ENCODE data around the gene BBLN. TPM values are rescaled to one million over a fixed set of nuclear protein-coding genes. Genes with fewer than 3 reads are reported as not detected.

BBLN gene
- total and polyA plus RNA-seq, 2 donors (not counting 1 experiment from before 2014, with no cell fraction given): 44.3 to 148 TPM

DNA sequence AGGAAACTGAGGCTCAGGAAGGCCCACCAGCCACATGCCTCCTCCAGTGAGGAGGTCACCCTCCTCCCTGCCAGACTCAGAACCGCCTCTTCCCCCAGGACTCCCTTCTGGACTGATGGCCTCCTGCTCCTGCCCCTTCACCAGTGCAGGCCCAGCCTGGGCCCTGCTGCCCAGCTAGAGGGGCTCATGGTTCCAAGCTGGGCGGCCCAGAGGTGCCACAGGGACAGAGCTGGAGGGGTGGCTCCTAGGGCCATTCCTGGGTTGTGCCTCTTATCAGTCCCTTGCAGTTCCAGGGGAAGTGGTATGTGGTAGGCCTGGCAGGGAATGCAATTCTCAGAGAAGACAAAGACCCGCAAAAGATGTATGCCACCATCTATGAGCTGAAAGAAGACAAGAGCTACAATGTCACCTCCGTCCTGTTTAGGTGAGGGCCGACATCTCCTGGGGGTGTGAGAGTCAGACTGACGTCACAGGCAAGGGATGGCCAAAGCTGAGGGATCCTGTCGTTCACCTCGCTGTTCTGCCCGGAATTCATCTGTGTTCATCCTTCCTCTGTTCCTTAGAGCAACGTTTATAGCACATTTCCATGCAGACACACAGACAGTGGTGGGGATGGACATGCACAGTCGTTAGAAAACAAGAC is 10.0 kb upstream of the BBLN start:
- ATAC-seq (ENCODE audit: low read depth) (no peak), DNase-seq (no peak)
- H2AFZ ChIP-seq (ENCODE audit: insufficient read depth, low read depth, low read length, poor library complexity, severe bottlenecking): no peak overlapping the region
- Mint-ChIP-seq H3K4me1 (no peaks in the 10 kb centered on the region), H3K9me3 (ENCODE audit: insufficient read depth) (no peaks in the 10 kb centered on the region), H3K27me3 (peaks cover 7% of the 10 kb centered on the region), H3K4me3 (no peak overlapping the region), H3K27ac (no peak overlapping the region)
- no peaks in the 10 kb centered on the region for H3K27me3 ChIP-seq (replicated peaks in 1 of 4; ENCODE audit: control extremely low read depth in 1 of 4, control insufficient read depth in 3 of 4, insufficient read depth in 4 of 4, low read length in 3 of 4)
- TF ChIP-seq, protein P1, sequence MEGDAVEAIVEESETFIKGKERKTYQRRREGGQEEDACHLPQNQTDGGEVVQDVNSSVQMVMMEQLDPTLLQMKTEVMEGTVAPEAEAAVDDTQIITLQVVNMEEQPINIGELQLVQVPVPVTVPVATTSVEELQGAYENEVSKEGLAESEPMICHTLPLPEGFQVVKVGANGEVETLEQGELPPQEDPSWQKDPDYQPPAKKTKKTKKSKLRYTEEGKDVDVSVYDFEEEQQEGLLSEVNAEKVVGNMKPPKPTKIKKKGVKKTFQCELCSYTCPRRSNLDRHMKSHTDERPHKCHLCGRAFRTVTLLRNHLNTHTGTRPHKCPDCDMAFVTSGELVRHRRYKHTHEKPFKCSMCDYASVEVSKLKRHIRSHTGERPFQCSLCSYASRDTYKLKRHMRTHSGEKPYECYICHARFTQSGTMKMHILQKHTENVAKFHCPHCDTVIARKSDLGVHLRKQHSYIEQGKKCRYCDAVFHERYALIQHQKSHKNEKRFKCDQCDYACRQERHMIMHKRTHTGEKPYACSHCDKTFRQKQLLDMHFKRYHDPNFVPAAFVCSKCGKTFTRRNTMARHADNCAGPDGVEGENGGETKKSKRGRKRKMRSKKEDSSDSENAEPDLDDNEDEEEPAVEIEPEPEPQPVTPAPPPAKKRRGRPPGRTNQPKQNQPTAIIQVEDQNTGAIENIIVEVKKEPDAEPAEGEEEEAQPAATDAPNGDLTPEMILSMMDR (IDR thresholded peaks at IDR 0.05): no peak
- intact Hi-C loops (cut with micrococcal nuclease): no loop called here
- H4K20me1 ChIP-seq (ENCODE audit: control insufficient read depth, insufficient read depth, low read length, poor library complexity, severe bottlenecking): no peaks in the 10 kb centered on the region
- POLR2A ChIA-PET: no interaction called here
- CTCF ChIA-PET: interaction anchor here (1.6 kb wide), 1 partner anchor 32 kb away, joined by 4 read pairs; no protein-coding TSS in a partner anchor
- H3K4me3 ChIP-seq (ENCODE audit: control extremely low read depth in 1 of 5, extremely low read depth in 1 of 5, insufficient read depth in 1 of 5, low read depth in 2 of 5, low read length in 4 of 5): no peak overlapping the region
- H3K79me2 ChIP-seq (ENCODE audit: control insufficient read depth, insufficient read depth, low read length): no peaks in the 10 kb centered on the region
- no peaks in the 10 kb centered on the region for H3K4me1 ChIP-seq (ENCODE audit: control insufficient read depth in 2 of 2, insufficient read depth in 2 of 2, low read length in 2 of 2)
- H3K4me2 ChIP-seq (replicated peaks; ENCODE audit: low read depth, low read length, poor library complexity, severe bottlenecking): no peak overlapping the region
- 62% methylated on average over 10 of the region's 11 CpGs for WGBS (ENCODE audit: insufficient coverage)
- H3K9ac ChIP-seq (ENCODE audit: low read length): no peak overlapping the region
- H3K36me3 ChIP-seq (replicated peaks in 1 of 2; ENCODE audit: control extremely low read depth in 1 of 2, control insufficient read depth in 1 of 2, extremely low read depth in 1 of 2, insufficient read depth in 2 of 2, low read length in 1 of 2): no peaks in the 10 kb centered on the region
- H3K27ac ChIP-seq (ENCODE audit: low read length in 2 of 2): no peak overlapping the region
- no peaks in the 10 kb centered on the region for H3K9me3 ChIP-seq (ENCODE audit: control extremely low read depth in 1 of 3, control insufficient read depth in 2 of 3, insufficient read depth in 1 of 3, low read length in 2 of 3)

DNA sequence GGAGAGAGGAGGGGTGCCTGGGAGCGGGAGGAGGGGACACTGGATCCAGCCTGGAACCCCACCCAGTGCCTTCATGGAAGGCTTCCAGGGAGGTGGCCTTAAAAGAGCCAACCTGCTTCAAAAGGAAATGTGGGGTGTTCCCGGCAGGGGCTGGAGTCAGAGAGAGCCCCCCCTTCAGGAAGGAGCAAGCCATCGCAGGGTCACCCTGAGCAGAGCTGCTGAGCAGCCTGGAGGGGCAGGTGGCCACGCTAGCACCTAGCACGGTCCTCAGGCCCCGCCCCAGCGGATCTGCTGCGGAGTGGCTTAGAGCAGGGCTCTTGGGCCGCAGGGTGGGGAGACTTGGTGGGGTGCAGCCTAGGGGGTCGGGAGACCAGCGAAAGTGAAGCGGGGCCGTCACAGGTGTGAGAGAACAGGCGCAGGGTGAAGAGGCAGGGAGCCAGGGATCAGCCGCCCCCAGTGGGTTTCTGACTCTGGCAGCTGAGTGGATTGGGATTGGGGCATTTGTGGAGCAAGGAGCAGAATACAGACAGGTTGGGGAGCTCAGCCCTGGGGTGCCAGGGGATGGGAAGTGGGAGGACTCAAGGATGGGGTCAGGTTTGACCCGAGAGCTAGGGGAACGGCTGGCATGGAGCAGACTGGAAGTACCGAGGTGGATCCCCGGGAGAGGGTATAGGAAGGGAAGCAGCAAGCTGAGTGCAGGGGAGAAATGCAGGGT is 9.3 kb upstream of the BBLN start:
- ChIA-PET POLR2A (no interaction called here), CTCF (interaction anchor here (1.6 kb wide), 1 partner anchor 33 kb away, joined by 4 read pairs; no protein-coding TSS in a partner anchor)
- intact Hi-C loops (cut with micrococcal nuclease): no loop called here
- peaks cover 7% of the 10 kb centered on the region for H3K27me3 Mint-ChIP-seq
- no peaks in the 10 kb centered on the region for H3K9me3 Mint-ChIP-seq (ENCODE audit: insufficient read depth)
- Histone ChIP-seq H3K27ac (ENCODE audit: low read length in 2 of 2) (no peak overlapping the region), H3K9me3 (ENCODE audit: control extremely low read depth in 1 of 3, control insufficient read depth in 2 of 3, insufficient read depth in 1 of 3, low read length in 2 of 3) (no peaks in the 10 kb centered on the region), H3K4me1 (ENCODE audit: control insufficient read depth in 2 of 2, insufficient read depth in 2 of 2, low read length in 2 of 2) (no peaks in the 10 kb centered on the region), H3K36me3 (replicated peaks in 1 of 2; ENCODE audit: control extremely low read depth in 1 of 2, control insufficient read depth in 1 of 2, extremely low read depth in 1 of 2, insufficient read depth in 2 of 2, low read length in 1 of 2) (no peaks in the 10 kb centered on the region), H3K4me3 (ENCODE audit: control extremely low read depth in 1 of 5, extremely low read depth in 1 of 5, insufficient read depth in 1 of 5, low read depth in 2 of 5, low read length in 4 of 5) (no peak overlapping the region), H3K79me2 (ENCODE audit: control insufficient read depth, insufficient read depth, low read length) (no peaks in the 10 kb centered on the region), H4K20me1 (ENCODE audit: control insufficient read depth, insufficient read depth, low read length, poor library complexity, severe bottlenecking) (no peaks in the 10 kb centered on the region), H3K4me2 (replicated peaks; ENCODE audit: low read depth, low read length, poor library complexity, severe bottlenecking) (no peak overlapping the region), H2AFZ (ENCODE audit: insufficient read depth, low read depth, low read length, poor library complexity, severe bottlenecking) (no peak overlapping the region), H3K9ac (ENCODE audit: low read length) (no peak overlapping the region), H3K27me3 (replicated peaks in 1 of 4; ENCODE audit: control extremely low read depth in 1 of 4, control insufficient read depth in 3 of 4, insufficient read depth in 4 of 4, low read length in 3 of 4) (no peaks in the 10 kb centered on the region)
- H3K4me3 Mint-ChIP-seq: no peak overlapping the region
- TF ChIP-seq EZH2 (IDR thresholded peaks at IDR 0.05; ENCODE audit: borderline replicate concordance, insufficient read depth, low read depth, low read length, poor library complexity, severe bottlenecking): no peak
- TF ChIP-seq, protein P1 (IDR thresholded peaks at IDR 0.05): peak; percentile 20
- H3K4me1 Mint-ChIP-seq: no peaks in the 10 kb centered on the region
- DNase-seq: no peak
- ATAC-seq (ENCODE audit: low read depth): peak; percentile 41
- peak overlapping the region; percentile 37 for H3K27ac Mint-ChIP-seq
- 81% methylated on average over 19 of the region's 19 CpGs for WGBS (ENCODE audit: insufficient coverage)

Data from B cell (primary cell).